SK-N-SH (cell line): ENCODE data around the gene UBE2I. TPM values are rescaled to one million over a fixed set of nuclear protein-coding genes. Genes with fewer than 3 reads are reported as not detected.

Experiments used
- CTCF ChIA-PET: fragments of 300-600, 350-600 bp; formaldehyde crosslinking; extraction: SDS; loops from one replicate; lab custom pipeline; 2021; lab: Yijun Ruan, JAX
- POLR2A ChIA-PET: fragments of 350-600 bp; sonication (Branson Sonifier 250); formaldehyde crosslinking; extraction: SDS; loops from one replicate; lab custom pipeline; 2020; ENCODE audit warnings: antibody characterized with exemption, inconsistent platforms; lab: Yijun Ruan, JAX
- DNase-seq: peaks from one replicate; pipeline ENCODE4 v3.0.0; 2012
- H2AFZ ChIP-seq: fragments of 200-600 bp; sonication (generic); 2 replicates; pipeline ENCODE4 v1.8.1; 2016; ENCODE audit warnings: antibody characterized with exemption, mild to moderate bottlenecking, low read depth
- H3F3A ChIP-seq: fragments of 200-600 bp; sonication (generic); replicated peaks from 2 replicates; pipeline ENCODE3; 2016; ENCODE audit warnings: antibody characterized with exemption, mild to moderate bottlenecking; ENCODE audit not compliant: insufficient read depth
- H3K27ac ChIP-seq, 2 experiments: fragments of 200-500 bp in 1 of 2; fragments of 200-600 bp in 1 of 2; sonication (Bioruptor generic) in 1 of 2; sonication (generic), shearing (Covaris generic) in 1 of 2; 2 replicates each; pipeline versions ENCODE4 v1.5.1 to v1.6.1; 2014 to 2016; ENCODE audit warnings: low read depth in 2 of 2, inconsistent platforms in 1 of 2, low read length in 1 of 2, mild to moderate bottlenecking in 1 of 2, mixed read lengths in 1 of 2
- H3K27me3 ChIP-seq: fragments of 200-600 bp; sonication (generic), shearing (Covaris generic); 2 replicates; pipeline ENCODE4 v1.6.1; 2016; ENCODE audit warnings: mixed run types; ENCODE audit not compliant: insufficient read depth
- H3K36me3 ChIP-seq, 2 experiments: fragments of 200-500 bp in 1 of 2; fragments of 200-600 bp in 1 of 2; sonication (Bioruptor generic) in 1 of 2; sonication (generic) in 1 of 2; replicated peaks in 1 of 2; 2 replicates each; pipeline versions ENCODE3 to v1.5.1; 2014 to 2016; ENCODE audit warnings: low read length in 1 of 2, mild to moderate bottlenecking in 1 of 2; ENCODE audit not compliant: insufficient read depth in 2 of 2, control insufficient read depth in 1 of 2
- H3K4me1 ChIP-seq, 2 experiments: fragments of 200-500 bp in 1 of 2; fragments of 200-600 bp in 1 of 2; sonication (Bioruptor generic) in 1 of 2; sonication (generic), shearing (Covaris generic) in 1 of 2; 2 replicates each; pipeline versions ENCODE4 v1.5.1 to v1.6.1; 2014 to 2016; ENCODE audit warnings: low read depth in 1 of 2, low read length in 1 of 2, mixed run types in 1 of 2; ENCODE audit not compliant: insufficient read depth in 2 of 2, control insufficient read depth in 1 of 2
- H3K4me2 ChIP-seq: fragments of 200-600 bp; sonication (generic), shearing (Covaris generic); 2 replicates; pipeline ENCODE4 v1.6.1; 2017; ENCODE audit warnings: mixed run types
- H3K4me3 ChIP-seq, 2 experiments: fragments of 200-500 bp in 1 of 2; fragments of 200-600 bp in 1 of 2; sonication (Bioruptor generic) in 1 of 2; sonication (generic), shearing (Covaris generic) in 1 of 2; 2 replicates each; pipeline versions ENCODE4 v1.5.1 to v1.8.1; 2014 to 2016; ENCODE audit warnings: low read depth in 2 of 2, inconsistent platforms in 1 of 2, low read length in 1 of 2, mild to moderate bottlenecking in 1 of 2, mixed read lengths in 1 of 2, moderate library complexity in 1 of 2
- H3K79me2 ChIP-seq: fragments of 200-600 bp; sonication (generic); 2 replicates; pipeline ENCODE4 v1.8.1; 2017; ENCODE audit warnings: mild to moderate bottlenecking; ENCODE audit not compliant: insufficient read depth
- H3K9ac ChIP-seq: fragments of 200-600 bp; sonication (generic); 2 replicates; pipeline ENCODE4 v1.6.1; 2017; ENCODE audit warnings: mixed run types
- H3K9me2 ChIP-seq: fragments of 200-600 bp; sonication (generic); 2 replicates; pipeline ENCODE4 v1.6.1; 2017; ENCODE audit warnings: mixed run types
- H3K9me3 ChIP-seq: fragments of 200-600 bp; sonication (generic); 2 replicates; pipeline ENCODE4 v1.6.1; 2017; ENCODE audit warnings: mixed run types, mild to moderate bottlenecking, moderate library complexity
- H4K20me1 ChIP-seq: fragments of 200-600 bp; sonication (generic); 2 replicates; pipeline ENCODE4 v1.6.1; 2017; ENCODE audit warnings: mild to moderate bottlenecking, mixed run types; ENCODE audit not compliant: insufficient read depth
- ELF1 ChIP-seq: IDR thresholded peaks from 2 replicates; pipeline ENCODE4 v1.4.0; 2012
- EP300 ChIP-seq, 2 experiments: IDR thresholded peaks; 2 replicates each; pipeline versions ENCODE4 v1.4.0 to v1.6.1; 2012; ENCODE audit warnings: borderline replicate concordance in 1 of 2, low read depth in 1 of 2, low read length in 1 of 2
- EZH2phosphoT487 ChIP-seq: fragments of 200-600 bp; sonication (generic); IDR thresholded peaks from 2 replicates; pipeline ENCODE4 v1.6.1; 2017; ENCODE audit warnings: low read depth, mixed run types, mild to moderate bottlenecking, antibody characterized with exemption, moderate library complexity, borderline replicate concordance
- FOSL2 ChIP-seq: IDR thresholded peaks from 2 replicates; pipeline ENCODE4 v1.4.0; 2012; ENCODE audit warnings: low read depth, mild to moderate bottlenecking, moderate library complexity, borderline replicate concordance
- FOXM1 ChIP-seq: IDR thresholded peaks from 2 replicates; pipeline ENCODE4 v1.4.0; 2012; ENCODE audit warnings: low read depth, mild to moderate bottlenecking
- GABPA ChIP-seq: IDR thresholded peaks from 2 replicates; pipeline ENCODE4 v1.4.0; 2012; ENCODE audit warnings: low read depth, mild to moderate bottlenecking
- IRF3 ChIP-seq: fragments of 150-350 bp; IDR thresholded peaks from 2 replicates; pipeline ENCODE4 v1.6.1; 2016; ENCODE audit warnings: mild to moderate bottlenecking, low read depth, low read length
- JUND ChIP-seq: IDR thresholded peaks from 2 replicates; pipeline ENCODE4 v1.4.0; 2012
- MXI1 ChIP-seq: IDR thresholded peaks from 2 replicates; pipeline ENCODE4 v1.6.1; 2012; ENCODE audit warnings: mild to moderate bottlenecking, low read depth, low read length, improper control_type of control experiment
- NFIC ChIP-seq: IDR thresholded peaks from 2 replicates; pipeline ENCODE4 v1.4.0; 2012; ENCODE audit warnings: borderline replicate concordance
- PBX3 ChIP-seq: IDR thresholded peaks from 2 replicates; pipeline ENCODE4; 2012
- POLR2AphosphoS5 ChIP-seq: IDR thresholded peaks from 2 replicates; pipeline ENCODE4 v1.6.1; 2012; ENCODE audit warnings: low read depth, low read length
- RCOR1 ChIP-seq: fragments of 150-350 bp; IDR thresholded peaks from 2 replicates; pipeline ENCODE4 v1.6.1; 2017; ENCODE audit warnings: antibody characterized with exemption, low read length
- RFX5 ChIP-seq: IDR thresholded peaks from 2 replicates; pipeline ENCODE4 v1.6.1; 2012; ENCODE audit warnings: mild to moderate bottlenecking, improper control_type of control experiment, low read length
- TAF1 ChIP-seq: IDR thresholded peaks from 2 replicates; pipeline ENCODE4 v1.6.1; 2012; ENCODE audit warnings: low read depth, mild to moderate bottlenecking, low read length, moderate library complexity, borderline replicate concordance
- YY1 ChIP-seq: IDR thresholded peaks from 2 replicates; pipeline ENCODE4 v1.4.0; 2012; ENCODE audit warnings: low read depth, mild to moderate bottlenecking
- WGBS: methylation state at CpG from one replicate; pipeline ENCODE4 v1.1.6; 2017; ENCODE audit warnings: low lambda C conversion rate; 5-methylcytosine and 5-hydroxymethylcytosine counted together
- polyA plus RNA-seq, 3 experiments: library from polyadenylated mRNA; depleted of rRNA; stranded (reverse); fragments of >200 nt; gene quantifications; 2 replicates each; pipeline ENCODE4 v1.2.3, GENCODE V29; 2012
- TF ChIP-seq, protein P1 (sequence below): IDR thresholded peaks from 2 replicates; pipeline ENCODE4 v1.4.0; 2012; ENCODE audit warnings: low read depth, borderline replicate concordance

The UBE2I gene
- polyA plus RNA-seq, 1 of the 3 experiments (the other 2 are of a cell fraction): 107 TPM

DNA sequence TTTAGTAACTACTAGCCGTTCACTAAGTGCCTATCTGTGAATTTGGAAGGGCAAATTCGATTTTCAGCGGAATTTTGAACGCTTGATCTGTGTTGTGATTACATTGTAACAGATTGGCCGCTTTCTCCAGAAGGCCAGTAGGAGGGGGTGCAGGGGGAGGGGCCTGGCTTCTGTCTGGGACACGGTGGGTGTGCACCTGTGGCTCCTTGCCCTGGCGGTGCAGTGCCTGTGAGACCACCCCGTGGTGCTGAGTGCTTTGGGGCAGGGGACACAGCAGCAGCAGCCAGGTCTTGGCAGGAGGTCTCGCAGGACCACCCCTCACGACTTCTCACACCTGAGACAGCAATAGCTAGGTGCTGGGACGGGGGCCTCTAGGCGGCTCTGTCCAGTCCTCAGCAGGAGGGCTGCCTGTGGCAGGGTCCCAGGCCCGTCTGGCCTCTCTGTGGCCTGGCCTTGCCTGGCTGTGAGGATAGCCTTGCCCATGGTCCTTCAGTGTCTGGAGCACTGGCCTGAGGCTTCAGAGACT is 1.8 kb downstream of the UBE2I start:
- Histone ChIP-seq H3F3A (no peaks in the 10 kb centered on the region), H3K4me2 (peak overlapping the region; percentile 73), H4K20me1 (peaks cover 64% of the 10 kb centered on the region), H3K27me3 (no peaks in the 10 kb centered on the region), H3K9me3 (no peaks in the 10 kb centered on the region), H2AFZ (no peak overlapping the region), H3K9ac (peak overlapping the region; percentile 89), H3K4me3 (peak overlapping the region; percentile 63 to 94), H3K27ac (no peak overlapping the region; a peak in 1 of 4 replicates), H3K9me2 (no peaks in the 10 kb centered on the region), H3K79me2 (peaks cover 65% of the 10 kb centered on the region), H3K4me1 (peaks cover 10 to 27% of the 10 kb centered on the region in 2 experiments; a peak in 2 of 4 replicates), H3K36me3 (peaks cover 4 to 38% of the 10 kb centered on the region in 2 experiments)
- 14% methylated on average over 5 of the region's 13 CpGs for WGBS
- ChIA-PET CTCF (interaction anchor here (1.0 to 3.1 kb wide), 4 partner anchors 10 to 26 kb away, joined by 3 to 12 read pairs (median 6); no protein-coding TSS in a partner anchor), POLR2A (no interaction called here)
- TF ChIP-seq GABPA (no peak), PBX3 (no peak), RCOR1 (no peak), EZH2phosphoT487 (no peak), NFIC (no peak), RFX5 (no peak), MXI1 (no peak), JUND (no peak), POLR2AphosphoS5 (no peak), FOSL2 (no peak), TAF1 (no peak), ELF1 (no peak)
- DNase-seq: no peak

GRCh38 chr16:1311738-1312466 is 2.5 kb downstream of the UBE2I start:
- ChIA-PET CTCF (interaction anchor here (1.0 to 3.1 kb wide), 5 partner anchors 11 to 26 kb away, joined by 3 to 12 read pairs (median 4); no protein-coding TSS in a partner anchor), POLR2A (no interaction called here)
- Histone ChIP-seq H3K36me3 (peaks cover 10 to 43% of the 10 kb centered on the region in 2 experiments), H3K9me2 (no peaks in the 10 kb centered on the region), H3K4me2 (peak overlapping the region; percentile 73), H3K9ac (peak overlapping the region; percentile 89; the same call in 1 of the 2 replicates), H3F3A (no peaks in the 10 kb centered on the region), H2AFZ (no peak overlapping the region), H3K79me2 (peaks cover 71% of the 10 kb centered on the region), H3K4me1 (peaks cover 10 to 27% of the 10 kb centered on the region in 2 experiments; a peak in 2 of 4 replicates), H3K27me3 (no peaks in the 10 kb centered on the region), H4K20me1 (peaks cover 70% of the 10 kb centered on the region), H3K4me3 (peak overlapping the region; percentile 63 to 94), H3K27ac (no peak overlapping the region; a peak in 1 of 4 replicates), H3K9me3 (no peaks in the 10 kb centered on the region)
- DNase-seq: no peak
- WGBS: 85% methylated on average over 27 of the region's 35 CpGs
- TF ChIP-seq YY1 (no peak), IRF3 (no peak), FOXM1 (no peak), EP300 (IDR thresholded peaks at IDR 0.05; ENCODE audit: borderline replicate concordance in 1 of 2, low read depth in 1 of 2, low read length in 1 of 2) (no peak)
- TF ChIP-seq, protein P1, sequence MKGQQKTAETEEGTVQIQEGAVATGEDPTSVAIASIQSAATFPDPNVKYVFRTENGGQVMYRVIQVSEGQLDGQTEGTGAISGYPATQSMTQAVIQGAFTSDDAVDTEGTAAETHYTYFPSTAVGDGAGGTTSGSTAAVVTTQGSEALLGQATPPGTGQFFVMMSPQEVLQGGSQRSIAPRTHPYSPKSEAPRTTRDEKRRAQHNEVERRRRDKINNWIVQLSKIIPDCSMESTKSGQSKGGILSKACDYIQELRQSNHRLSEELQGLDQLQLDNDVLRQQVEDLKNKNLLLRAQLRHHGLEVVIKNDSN: no peak
